ENCODE results near the gene MSANTD4. TPM values are rescaled to one million over a fixed set of nuclear protein-coding genes. Genes with fewer than 3 reads are reported as not detected.

Gene MSANTD4
- total and polyA plus RNA-seq, 2 donors (not counting 3 experiments of a cell fraction or from before 2014, with no cell fraction given) = 3.9 to 15.0 TPM

GRCh38 chr11:106047631-106048030, 25.6 kb upstream of the MSANTD4 start:
- Histone ChIP-seq H3K27ac (ENCODE audit: insufficient read depth, low read depth, low read length) (no peak overlapping the region), H3K4me1 (ENCODE audit: control insufficient read depth, extremely low read depth, insufficient read depth, low read length) (no peaks in the 10 kb centered on the region), H3K9me3 (replicated peaks; ENCODE audit: control insufficient read depth, insufficient read depth, low read length) (no peaks in the 10 kb centered on the region), H3K4me3 (replicated peaks in 1 of 3; ENCODE audit: insufficient read depth in 1 of 3, low read depth in 1 of 3, low read length in 3 of 3) (no peak overlapping the region), H3K27me3 (ENCODE audit: control insufficient read depth in 2 of 2, insufficient read depth in 2 of 2, low read length in 2 of 2) (no peaks in the 10 kb centered on the region), H2AFZ (ENCODE audit: low read depth, low read length) (no peak overlapping the region), H3K36me3 (ENCODE audit: control insufficient read depth in 2 of 2, extremely low read depth in 1 of 2, insufficient read depth in 2 of 2, low read length in 2 of 2) (no peaks in the 10 kb centered on the region), H4K20me1 (replicated peaks; ENCODE audit: control insufficient read depth, extremely low read depth, insufficient read depth, low read length) (no peaks in the 10 kb centered on the region), H3K4me2 (ENCODE audit: insufficient read depth, low read length) (no peak overlapping the region), H3K79me2 (ENCODE audit: control insufficient read depth, insufficient read depth, low read length) (no peaks in the 10 kb centered on the region), H3K9me1 (replicated peaks; ENCODE audit: control insufficient read depth, extremely low read depth, insufficient read depth, low read length) (no peaks in the 10 kb centered on the region), H3K9ac (replicated peaks; ENCODE audit: extremely low read depth, insufficient read depth, low read length) (no peak overlapping the region)
- FAIRE-seq (no peak), DNase-seq (ENCODE audit: low read depth, low spot score) (no peak)
- intact Hi-C loops (cut with micrococcal nuclease) (loop anchor here (1.0 kb wide), 1 partner anchor 29 kb away; no protein-coding TSS in a partner anchor), dilution Hi-C loops (cut with MboI; ENCODE audit: extremely low pct_ligation_motif_present, low sequenced_read_pairs) (no loop called here)
- ChIA-PET CTCF (interaction anchor here (1.5 kb wide), 1 partner anchor 10 kb away, joined by 3 read pairs; no protein-coding TSS in a partner anchor), POLR2A (no interaction called here)
- TF ChIP-seq EZH2 (IDR thresholded peaks at IDR 0.05; ENCODE audit: borderline replicate concordance, low read depth, low read length, severe bottlenecking) (no peak), POLR2AphosphoS5 (IDR thresholded peaks at IDR 0.05; ENCODE audit: insufficient read depth, low read depth, low read length) (no peak), FOS (IDR thresholded peaks at IDR 0.05; ENCODE audit: borderline replicate concordance, insufficient read depth, low read length) (no peak), GATA2 (IDR thresholded peaks at IDR 0.05; ENCODE audit: insufficient read depth, insufficient read length, low read depth, low read length) (no peak), JUN (IDR thresholded peaks at IDR 0.05; ENCODE audit: borderline replicate concordance, insufficient read depth, insufficient read length, low read depth) (no peak), MAX (IDR thresholded peaks at IDR 0.05; ENCODE audit: insufficient read depth, insufficient read length) (no peak), CTCF (IDR thresholded peaks at IDR 0.05; ENCODE audit: extremely low read depth in 1 of 2, insufficient read depth in 1 of 2, low read depth in 1 of 2, low read length in 2 of 2) (no peak), POLR2A (IDR thresholded peaks at IDR 0.05; ENCODE audit: low read depth, low read length) (no peak), MYC (IDR thresholded peaks at IDR 0.05; ENCODE audit: low read depth, low read length) (no peak)
- no TSS peak for BruUV-seq (replicated peaks)

Data from endothelial cell of umbilical vein (primary cell).